HG03103 (cell line): ENCODE data around the gene ESD.
"Not testable (repeated sequence)": the region's sequence is repeated elsewhere in the genome, so short reads cannot be mapped to it uniquely, and the experiment has no call there.

Experiments
- ATAC-seq: cut with Tn5 transposase; IDR thresholded peaks from one replicate; pipeline ENCODE4 v1.9.1; 2021; ENCODE audit warnings: low read depth; ENCODE audit not compliant: unreplicated experiment

The ESD gene

DNA sequence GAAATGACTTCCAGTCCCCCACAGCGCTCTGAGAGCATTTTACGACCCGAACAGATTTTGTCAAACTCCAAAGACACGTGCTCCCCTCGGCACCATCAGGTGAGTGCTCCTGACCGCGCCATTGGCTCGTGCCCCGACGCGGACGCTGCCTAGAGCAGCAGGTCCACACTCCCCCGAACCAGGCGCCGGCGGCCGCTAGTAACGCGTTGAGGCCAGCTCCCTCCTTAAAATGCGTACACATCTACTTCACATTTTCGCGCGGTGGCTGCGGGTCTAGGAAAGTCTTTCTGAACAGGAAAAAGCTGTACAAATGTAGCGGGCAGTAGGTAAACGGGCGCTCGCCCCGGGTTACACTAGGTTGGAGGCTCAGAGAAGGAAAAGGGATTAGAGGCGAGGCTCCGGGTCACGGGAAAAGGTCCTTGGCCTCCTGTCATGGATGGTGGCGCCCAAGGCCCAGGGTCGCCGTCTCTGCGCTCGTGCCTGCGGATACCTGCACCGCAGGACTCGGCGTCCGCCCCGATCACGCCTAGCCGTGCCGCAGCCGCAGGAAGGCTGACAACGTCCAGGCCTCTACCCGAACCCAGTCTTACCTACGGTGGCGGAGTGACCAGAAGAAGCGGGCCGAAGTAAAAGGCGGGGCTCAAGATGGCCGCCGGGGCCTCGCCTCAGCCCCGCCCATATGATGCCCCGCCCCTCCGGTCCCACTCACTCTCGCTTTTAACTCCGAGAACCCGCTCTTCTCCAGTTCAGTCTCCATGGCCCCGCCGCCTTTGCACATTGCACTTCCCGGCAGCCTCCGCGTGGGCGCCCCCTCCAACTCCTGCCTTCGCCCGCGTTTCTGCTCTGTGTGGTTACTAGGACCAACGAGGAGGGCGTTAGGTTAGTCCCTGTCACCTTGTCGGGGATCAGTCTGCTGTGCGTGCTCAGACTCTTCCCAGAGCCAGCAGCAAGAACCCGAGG is at the start of gene ESD:
Gene ESD (minus strand): TSS at position 647 of the 960 bp plus-strand sequence. CDS start 5,748 bp downstream, outside the sequence.
- ATAC-seq = peak; percentile 91

DNA sequence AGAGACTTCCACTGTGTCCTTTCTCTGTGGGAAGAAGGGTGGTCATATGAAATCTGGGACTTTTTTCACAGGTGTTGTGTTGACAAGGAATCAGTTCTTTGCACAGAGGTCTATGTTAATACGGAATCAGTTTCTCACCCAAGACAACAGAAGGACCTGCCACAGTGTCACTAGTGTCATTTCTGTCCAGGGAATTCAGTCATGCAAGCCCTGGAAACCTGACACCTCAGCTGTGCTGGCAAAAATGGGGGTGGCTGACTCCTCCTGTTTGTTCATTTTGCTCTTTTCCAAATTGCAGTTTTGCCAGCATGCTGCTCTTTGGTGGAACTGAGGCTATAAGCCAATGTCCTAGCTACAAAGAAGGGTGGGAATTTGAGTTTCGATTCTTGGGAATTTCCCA is 49.8 kb upstream of the ESD start:
- ATAC-seq = no peak

- no peak for ATAC-seq
These were observed 48.2 kb upstream of the ESD start for GRCh38 chr13:46845146-46845545.

- ATAC-seq = no peak
These were observed 47.5 kb upstream of the ESD start for GRCh38 chr13:46844431-46844830.

DNA sequence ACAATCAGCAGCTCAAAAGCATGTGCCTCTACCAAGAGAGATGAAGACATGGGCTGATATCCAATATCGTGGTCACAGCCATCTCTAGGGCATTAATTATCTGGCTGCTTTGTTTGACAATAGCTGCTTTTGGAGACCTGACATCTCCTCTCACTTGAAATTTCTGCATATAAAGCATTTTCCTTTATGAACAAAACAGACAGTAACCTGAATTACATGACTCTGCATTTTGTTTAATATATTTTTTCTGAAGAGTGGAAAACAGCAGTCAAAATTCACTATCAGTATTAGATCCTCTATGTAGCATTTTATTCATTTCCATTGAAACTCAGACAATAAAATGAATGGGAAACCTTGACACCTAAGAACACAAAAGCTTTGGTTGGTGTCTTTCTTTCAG is 42.4 kb upstream of the ESD start:
- ATAC-seq = no peak

DNA sequence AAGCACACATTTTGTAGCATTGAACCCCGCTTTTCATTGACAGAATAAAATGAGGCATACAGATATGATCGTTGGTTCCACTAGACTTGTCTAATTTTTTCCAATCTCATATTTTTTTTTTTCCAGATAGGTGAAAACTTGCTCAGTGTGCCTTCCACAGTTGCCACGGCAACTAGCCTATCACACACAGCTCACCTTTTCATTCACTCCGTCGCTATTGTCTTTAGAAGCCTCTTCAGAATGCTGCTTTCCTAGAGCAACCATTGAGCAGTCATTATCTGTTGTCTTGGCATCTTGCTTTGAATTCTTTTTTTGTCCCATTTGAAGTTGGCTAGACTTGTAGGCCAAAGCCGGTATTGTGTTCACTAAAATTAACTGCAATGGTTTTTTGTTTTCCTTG is 37.7 kb upstream of the ESD start:
- no peak for ATAC-seq

DNA sequence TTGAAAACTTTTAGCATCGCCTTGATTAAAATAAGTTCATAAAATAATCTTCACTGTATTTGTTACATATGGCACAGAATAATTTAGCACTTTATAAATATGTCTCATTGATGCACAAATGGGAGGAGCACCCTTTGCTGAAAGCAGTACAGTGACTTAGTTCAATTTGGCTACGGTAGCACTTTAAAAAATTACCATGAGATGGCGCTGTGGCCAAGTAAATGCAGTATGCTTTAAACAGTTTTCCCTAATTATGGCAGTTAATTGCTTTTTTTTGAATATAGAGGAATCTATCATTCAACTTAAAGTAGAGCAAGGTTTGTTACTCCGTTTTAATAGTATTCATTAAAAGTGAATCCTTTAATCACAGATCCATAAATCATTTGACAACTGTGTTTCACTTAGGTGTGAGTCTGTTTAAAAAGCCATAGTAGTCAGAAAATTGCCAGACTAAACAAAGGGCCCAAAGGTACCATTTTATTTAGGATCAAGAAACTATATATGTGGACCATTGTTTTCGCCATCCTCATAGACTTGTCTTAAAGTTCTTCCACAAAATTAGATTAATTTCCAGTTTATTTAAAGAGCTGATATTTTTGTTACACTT is 34.7 kb upstream of the ESD start:
- no peak for ATAC-seq

- ATAC-seq = no peak
These were observed 33.5 kb upstream of the ESD start for GRCh38 chr13:46830405-46831005.

GRCh38 chr13:46822551-46822950 is 25.6 kb upstream of the ESD start:
- no peak for ATAC-seq

- no peak for ATAC-seq
These were observed 21.0 kb upstream of the ESD start for GRCh38 chr13:46817838-46818476.

DNA sequence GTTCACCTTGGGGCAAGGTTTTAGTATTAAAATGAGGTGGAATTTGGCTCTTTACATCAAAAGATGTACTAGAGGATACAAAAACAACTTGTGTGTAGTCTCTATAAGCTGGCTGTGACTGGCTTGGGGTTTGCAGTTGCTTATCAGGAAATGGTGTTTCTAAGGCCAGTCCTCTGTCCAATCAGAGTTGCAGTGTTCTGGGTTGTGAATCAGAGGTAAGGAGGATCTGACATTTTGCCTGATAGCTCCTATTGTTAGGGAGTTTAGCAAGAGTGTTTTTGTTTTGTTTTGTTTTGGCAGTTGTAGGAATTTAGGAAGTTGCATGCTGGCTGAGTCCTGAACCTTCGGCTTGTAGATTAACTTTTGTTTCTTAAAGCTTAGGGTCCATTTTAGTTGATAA is 20.1 kb upstream of the ESD start:
- no peak for ATAC-seq

DNA sequence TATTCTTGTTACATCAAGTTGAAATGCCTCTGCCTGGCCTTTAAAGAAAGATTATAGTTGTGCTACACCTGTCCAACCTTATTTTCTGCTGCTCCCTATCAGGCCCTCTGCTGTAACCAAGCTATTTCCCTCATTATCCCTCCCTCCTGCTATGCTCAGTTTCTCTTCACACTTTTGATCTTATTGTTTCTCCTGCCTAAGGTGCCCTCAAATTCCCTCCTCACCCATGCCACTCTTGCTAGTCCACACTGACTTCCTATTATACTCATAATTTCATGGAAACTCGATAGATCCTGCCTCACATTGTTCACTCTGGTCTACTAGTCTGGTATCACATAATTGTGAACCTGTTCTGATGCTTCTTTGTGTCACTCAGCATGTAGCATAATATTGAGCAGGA is 19.4 kb upstream of the ESD start:
- ATAC-seq = no peak

DNA sequence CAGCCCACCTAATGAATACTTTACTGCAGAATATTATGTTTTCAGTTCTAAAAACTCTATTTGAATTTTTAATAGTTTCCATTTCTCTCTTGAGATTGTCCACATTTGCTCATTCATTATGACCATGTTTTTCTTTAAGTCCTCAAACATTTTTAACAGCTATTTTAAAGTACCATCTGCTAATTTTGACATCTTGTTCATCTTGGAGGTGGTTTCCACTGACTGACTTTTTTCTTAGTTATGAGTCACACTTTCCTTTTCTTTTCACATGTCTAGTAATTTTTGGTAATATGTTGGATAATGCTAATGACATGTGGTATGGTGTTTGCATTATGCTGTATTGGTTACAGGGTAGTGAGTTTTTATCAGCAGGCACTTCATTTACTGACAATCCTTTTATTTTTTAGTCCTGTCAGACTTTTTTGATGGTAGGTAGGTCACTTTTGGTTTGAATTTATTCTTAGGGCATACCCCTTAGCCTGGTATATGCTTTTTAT is 15.4 kb upstream of the ESD start:
- ATAC-seq = no peak

- no peak for ATAC-seq
These were observed 13.5 kb upstream of the ESD start for GRCh38 chr13:46810440-46810839.

DNA sequence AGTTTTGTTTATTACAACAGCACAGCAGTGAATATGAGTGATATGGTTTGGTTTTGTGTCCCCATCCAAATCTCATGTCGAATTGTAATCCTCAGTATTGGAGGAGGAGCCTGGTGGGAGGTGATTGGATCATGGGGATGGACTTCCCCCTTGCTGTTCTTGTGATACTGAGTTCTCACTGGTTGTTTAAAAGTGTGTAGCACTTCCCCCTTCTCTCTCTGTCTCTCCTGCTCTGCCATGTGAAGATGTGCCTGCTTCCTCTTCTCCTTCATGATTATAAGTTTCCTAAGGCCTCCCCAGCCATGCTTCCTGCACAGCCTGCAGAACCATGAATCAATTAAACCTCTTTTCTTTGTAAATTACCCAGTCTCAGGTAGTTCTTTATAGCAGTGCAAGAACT is 8.0 kb upstream of the ESD start:
- not testable (repeated sequence) for ATAC-seq

- ATAC-seq = no peak
These were observed 7.4 kb upstream of the ESD start for GRCh38 chr13:46804391-46804815.

- no peak for ATAC-seq
These were observed 6.6 kb upstream of the ESD start for GRCh38 chr13:46803586-46803985.

- ATAC-seq = no peak
These were observed 4.9 kb upstream of the ESD start for GRCh38 chr13:46801858-46802257.

DNA sequence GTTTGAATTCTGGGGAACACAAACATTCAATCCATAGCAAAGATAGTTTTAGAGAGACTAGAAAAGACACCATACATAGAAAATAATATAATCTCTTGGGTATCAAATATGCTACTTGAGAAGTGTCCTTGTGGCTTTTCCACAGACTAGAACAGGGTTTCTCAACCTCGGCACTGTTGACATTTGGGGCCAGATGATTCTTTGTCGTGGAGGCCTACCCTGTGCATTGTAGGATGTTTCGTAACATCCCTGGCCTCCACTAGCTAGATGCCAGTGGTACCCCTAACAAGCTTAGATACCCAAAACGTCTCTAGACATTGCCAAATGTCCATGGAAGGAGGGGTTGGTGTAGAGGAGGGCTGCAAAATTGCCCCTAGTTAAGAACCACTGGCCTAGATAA is 2.2 kb upstream of the ESD start:
- ATAC-seq = no peak

DNA sequence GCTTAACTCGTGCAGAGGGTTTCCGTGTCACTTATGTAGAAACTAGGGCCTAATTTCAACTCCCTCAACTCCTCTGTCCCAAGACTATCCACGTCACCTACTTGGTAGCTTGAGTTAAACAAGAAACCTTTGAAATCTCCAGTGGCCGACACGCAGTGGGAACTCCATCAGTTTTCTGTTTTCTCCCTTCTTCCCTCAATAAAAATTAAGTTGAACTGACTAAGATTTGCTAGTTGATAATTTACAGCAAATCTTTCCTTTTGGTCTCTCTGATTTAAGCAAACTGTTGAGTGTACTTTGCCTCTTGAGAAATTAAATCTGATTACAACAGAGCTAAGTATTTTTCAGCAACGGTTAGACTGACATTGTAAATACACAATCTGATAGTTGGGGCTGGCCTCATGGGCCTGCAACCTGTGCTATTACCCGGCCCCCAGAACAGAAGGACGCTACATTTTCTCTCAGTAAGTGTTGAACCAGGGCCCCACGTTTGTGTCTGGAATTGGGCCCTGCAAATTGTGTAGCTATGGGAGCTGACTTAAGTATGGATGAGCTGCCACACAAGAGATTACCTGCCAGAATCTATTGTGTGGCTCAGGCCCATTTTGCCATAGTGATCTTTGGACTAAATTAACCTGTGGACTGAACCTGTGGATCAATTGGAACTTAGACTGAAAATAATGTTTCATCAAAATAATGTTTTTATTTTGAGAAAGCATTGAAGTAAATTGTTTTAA is 708 bp upstream of the ESD start:
- no peak for ATAC-seq
